ENCODE results near the gene RBFOX2.
A peak's percentile ranks its signal among the peaks of the same experiment; 100 is the strongest.

The RBFOX2 gene

DNA sequence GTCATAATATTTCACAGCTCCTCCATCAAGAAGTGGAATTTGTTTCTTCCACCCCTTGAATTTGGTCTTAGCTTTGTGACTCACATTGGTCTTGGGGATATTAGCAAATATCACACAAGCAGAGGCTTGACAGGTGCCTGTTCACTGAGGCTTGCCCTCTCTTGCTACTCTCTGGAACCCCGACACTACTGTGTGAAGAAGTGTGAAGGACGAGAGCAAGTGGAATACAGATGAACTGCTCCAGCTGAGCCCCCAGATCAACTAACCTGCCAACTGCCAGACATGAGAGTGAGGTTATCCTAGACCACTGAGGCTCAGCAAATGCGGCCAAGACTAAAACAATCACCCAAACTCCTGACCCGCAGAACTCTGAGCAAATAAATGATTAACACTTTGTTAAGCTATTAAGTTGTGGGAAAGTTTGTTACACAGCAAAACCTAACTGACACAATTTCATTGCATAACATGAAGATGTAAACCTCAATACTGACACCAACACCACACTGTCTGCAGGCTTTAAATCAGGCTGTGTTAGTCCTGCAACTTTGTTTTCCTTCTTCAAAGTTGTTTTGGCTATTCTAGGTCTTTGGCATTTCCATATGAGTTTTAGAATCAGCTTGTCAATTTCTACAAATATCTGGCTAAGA is 168.4 kb downstream of the RBFOX2 start:
- DNase-seq = no peak

- DNase-seq = no peak
These were observed 174.3 kb downstream of the RBFOX2 start for GRCh38 chr22:35854334-35854733.

DNA sequence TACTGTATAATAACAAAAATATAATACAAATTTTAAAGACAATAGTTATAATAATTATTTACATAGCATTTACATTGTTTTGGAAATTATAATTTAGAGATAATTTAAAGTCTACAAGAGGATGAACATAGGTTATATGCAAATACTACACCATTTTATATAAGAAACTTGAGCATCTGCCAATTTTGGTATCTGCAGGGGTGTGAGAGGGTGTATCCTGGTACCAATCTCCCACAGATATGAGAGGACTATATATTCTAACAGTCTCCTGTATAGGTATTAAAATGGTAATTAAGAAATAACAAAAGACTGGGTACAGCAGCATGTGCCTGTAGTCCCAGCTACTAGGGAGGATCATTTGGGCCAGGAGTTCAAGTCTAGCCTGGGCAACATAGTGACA is 176.5 kb downstream of the RBFOX2 start:
- DNase-seq = no peak

DNA sequence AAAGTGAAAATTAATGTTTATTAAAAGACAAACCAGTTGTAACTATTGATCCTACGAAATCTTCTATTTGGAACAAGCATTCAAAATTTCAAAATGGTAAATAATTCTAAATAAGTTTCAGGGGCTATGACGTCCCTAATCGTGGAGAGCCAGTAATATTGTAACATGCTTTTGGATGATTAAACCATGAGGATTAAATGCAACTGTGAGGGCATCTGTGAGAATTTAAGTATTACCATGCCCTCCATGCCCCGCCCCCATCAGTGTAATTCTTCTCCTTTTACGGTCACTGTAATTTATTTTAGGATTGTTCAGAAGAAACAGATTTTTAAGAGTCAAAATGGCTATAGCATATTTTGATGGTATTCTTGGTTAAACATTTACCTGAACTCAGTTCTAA is 177.8 kb downstream of the RBFOX2 start:
- no peak for DNase-seq

- DNase-seq = no peak
These were observed 181.8 kb downstream of the RBFOX2 start for GRCh38 chr22:35846804-35847203.

GRCh38 chr22:35844886-35845285 is 183.7 kb downstream of the RBFOX2 start:
- DNase-seq = no peak

GRCh38 chr22:35842954-35843353 is 185.7 kb downstream of the RBFOX2 start:
- peak in 1 of 5 experiments; percentile 6 for DNase-seq

- no peak for DNase-seq
These were observed 186.1 kb downstream of the RBFOX2 start for GRCh38 chr22:35842519-35842913.

- DNase-seq = no peak
These were observed 186.6 kb downstream of the RBFOX2 start for GRCh38 chr22:35841907-35842518.

- peak in 1 of 5 experiments; percentile 8 for DNase-seq
These were observed 188.3 kb downstream of the RBFOX2 start for GRCh38 chr22:35840302-35840739.

GRCh38 chr22:35839841-35840301 is 188.8 kb downstream of the RBFOX2 start:
- DNase-seq = no peak

DNA sequence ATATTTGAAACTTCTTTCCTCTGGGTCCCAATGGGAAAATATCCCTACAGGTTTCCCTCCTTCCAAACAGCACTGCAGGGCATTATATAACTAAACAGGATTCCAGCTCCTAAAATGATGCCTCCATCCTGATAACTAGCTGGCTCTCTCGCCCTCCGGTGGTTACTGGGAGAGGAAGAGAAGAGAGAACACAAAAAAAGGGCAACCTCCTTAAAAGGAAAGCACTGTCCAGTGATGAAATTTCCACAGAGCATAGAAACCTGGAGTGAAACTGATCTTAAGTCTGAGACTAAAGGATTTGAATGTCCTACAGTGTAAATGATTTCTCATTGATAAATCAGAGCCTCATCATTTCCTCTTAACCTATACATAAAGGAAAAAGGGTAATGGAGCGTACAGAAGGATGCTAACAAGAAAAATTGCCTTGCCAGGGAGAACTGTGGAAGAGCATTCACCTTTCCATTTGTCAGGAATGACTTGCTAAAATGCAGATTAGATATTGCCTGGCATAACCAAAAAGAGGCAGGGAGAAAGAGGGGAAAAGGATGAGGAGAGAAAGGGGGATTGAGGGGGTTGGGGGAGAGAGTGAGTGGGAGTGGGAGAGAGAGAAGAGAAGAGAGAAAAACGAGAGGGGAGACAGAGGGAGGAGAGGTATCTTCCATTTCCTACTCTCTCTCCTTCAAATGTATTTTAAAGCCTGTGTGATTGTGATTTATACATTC is 189.6 kb downstream of the RBFOX2 start:
- DNase-seq = no peak

DNA sequence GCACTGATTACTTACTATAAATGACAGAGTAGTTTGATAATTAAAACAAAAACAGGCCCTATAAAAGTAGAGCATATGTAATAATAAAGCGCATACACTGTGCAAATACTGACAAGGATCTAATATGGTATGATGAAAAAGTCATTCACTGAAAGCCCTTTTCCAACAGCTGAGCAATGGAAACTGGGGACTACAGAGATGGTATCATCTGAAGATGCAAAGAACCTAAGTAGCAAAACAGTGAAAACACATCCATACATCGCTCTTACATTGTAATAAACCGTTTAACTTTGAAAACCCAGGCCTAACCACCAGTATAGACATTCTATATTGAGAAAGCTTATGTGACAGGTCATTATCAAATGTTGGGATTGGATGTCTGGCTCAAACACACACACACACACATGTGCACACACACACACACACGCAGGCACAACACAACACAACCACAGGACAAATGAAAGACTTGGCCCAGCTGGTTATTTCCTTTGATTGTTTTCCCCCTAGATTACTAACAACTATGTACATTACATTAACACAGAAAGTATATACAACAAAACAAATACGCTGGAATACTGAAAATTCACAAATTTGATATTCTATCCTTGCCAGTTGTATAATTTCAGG is 191.4 kb downstream of the RBFOX2 start:
- no peak for DNase-seq

GRCh38 chr22:35835998-35836691 is 192.5 kb downstream of the RBFOX2 start:
- no peak for DNase-seq

DNA sequence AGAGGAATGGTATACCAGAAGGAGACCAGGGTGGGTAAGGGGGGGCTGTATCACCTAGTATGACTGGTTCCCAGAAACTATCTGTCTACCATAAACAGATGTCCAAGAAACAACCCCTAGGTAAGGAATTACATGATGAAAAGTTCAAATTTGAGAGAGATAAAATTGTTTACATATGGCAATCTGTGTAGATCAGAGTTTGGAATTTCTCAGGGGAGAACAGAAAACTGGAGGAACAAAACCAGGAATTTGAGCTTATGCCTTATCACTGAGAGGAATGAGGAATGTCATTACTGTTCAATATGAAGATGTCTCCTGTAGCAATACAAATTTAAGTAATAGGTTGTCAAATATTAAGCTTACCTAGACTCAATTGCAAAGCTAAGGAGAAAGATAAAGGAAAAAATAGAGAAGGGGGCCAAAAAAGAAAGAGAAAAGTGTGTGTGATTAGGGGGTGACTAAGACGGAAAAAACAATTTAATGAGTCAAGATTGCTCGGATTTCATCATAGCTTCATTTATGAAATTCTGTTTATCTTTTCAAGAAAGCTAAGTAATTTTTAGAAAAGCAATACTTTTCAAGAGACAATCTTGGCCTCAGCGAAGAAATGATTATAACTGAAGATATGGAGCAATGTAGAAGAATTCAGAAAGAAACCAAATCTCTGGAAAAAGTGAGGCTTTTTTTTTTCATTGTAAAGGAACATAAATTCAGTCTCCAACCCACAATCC is 193.2 kb downstream of the RBFOX2 start:
- DNase-seq = no peak

GRCh38 chr22:35834061-35834460 is 194.6 kb downstream of the RBFOX2 start:
- no peak for DNase-seq

GRCh38 chr22:35830305-35830704 is 198.3 kb downstream of the RBFOX2 start:
- DNase-seq = no peak

DNA sequence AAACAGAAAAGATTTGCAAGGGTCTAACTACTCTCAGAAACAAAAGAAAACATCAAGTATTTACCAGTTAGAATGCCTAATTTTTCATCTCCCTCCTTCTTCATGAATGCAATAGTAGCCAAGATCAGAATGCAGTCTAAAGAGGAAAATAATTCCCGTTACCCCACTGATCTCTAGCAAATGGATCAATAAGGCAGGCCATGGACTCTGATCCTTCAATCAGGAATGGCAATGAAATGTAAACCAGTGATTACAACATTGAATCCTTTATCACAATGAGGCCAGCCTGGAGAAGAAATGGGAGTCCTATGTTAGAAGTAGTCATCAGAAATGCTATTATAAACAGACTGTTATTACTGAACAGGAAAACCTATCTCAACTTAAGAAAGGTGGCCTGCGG is 204.4 kb downstream of the RBFOX2 start:
- no peak for DNase-seq

DNA sequence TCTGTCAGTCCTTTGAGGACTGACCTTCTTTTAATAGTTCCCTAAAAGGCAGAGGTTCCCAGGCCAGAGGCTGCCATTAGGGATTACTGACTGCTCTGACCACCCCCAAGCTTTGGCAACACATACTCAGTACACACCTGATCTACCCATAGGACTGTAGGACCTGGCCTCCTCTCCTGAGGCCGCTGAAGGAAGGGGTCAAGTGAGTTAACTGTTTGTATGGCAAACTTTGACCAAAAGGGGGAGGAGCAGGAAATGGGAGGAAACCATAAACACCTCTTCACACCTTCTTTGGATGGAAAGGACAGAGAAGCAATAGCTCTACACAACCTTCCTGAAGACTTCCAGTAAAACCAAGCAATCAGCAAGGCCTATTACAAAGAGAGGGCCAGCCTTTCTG is 207.0 kb downstream of the RBFOX2 start:
- DNase-seq = no peak

DNA sequence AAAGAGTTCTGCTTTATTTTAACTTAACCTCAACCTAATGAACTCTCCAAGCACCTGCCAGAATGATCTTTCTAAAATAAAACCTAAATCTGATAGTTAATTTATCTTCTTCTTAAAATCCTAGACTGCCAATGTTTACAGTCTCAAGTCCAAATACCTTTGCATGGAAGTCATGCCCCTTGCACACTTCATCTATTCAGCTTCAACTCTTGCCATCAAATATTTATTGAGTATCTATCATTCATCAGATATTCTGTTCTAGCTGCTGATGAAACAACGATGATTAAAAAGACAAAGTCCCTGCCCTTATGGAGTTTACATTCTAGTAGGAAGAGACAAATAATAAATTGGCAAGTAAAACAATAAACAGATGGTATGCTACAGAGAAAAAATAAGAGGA is 209.2 kb downstream of the RBFOX2 start:
- DNase-seq = no peak

DNA sequence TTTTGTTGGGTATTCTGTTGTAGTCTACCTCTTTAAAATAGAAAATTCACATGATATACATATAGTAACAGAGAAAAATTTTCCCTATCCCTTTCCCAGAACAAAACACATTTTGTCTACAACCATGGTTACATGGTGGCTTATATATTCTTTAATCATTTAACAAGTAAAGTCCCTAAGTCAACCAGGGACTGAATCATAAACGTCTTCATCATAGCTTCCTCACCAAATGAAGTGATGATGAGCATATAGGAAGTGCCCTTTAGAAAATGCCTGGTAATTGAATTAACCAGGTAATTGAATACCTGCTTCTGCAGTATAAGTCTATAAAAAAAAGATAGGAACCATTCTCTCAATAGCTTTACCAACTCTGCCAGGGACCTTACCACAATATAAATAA is 209.7 kb downstream of the RBFOX2 start:
- DNase-seq = no peak

DNA sequence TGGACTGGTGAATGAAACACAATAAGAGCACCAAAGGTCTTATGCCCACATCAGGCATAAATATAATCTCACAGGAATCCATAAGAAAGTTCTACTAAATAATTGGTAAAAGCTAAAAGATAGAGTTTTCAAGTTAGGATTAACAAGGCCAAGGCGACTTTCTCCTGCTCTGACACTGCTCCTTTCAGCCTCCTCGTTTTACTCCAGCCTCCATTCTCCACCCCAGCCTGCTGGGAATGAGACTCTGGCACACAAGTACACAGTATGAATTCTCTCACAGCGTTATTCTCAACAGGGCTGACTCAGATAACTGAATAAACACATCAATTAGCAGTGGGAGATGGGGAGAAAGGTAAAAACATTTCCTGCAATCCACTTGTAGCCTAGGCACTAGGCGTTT is 216.0 kb downstream of the RBFOX2 start:
- DNase-seq = no peak
